Muscle layer of colon (tissue), 2 donors: ENCODE data around the gene THAP4.

Experiments
- H3K27ac ChIP-seq: one replicate; pipeline ENCODE4 v1.7.0; 2013; ENCODE audit warnings: low read depth, mild to moderate bottlenecking, low read length, moderate library complexity
- H3K27me3 ChIP-seq, 2 donors: one replicate each; pipeline ENCODE4 v1.7.0; 2013; ENCODE audit warnings: low read length in 2 of 2, mild to moderate bottlenecking in 2 of 2; ENCODE audit not compliant: insufficient read depth in 2 of 2, control insufficient read depth in 1 of 2
- H3K36me3 ChIP-seq: one replicate; pipeline ENCODE4 v1.7.0; 2013; ENCODE audit warnings: mild to moderate bottlenecking, low read length; ENCODE audit not compliant: insufficient read depth
- H3K4me1 ChIP-seq: one replicate; pipeline ENCODE4 v1.7.0; 2013; ENCODE audit warnings: mild to moderate bottlenecking, low read length; ENCODE audit not compliant: insufficient read depth
- H3K4me3 ChIP-seq, 2 donors: one replicate each; pipeline ENCODE4 v1.7.0; 2013; ENCODE audit warnings: low read length in 2 of 2, low read depth in 1 of 2, mild to moderate bottlenecking in 1 of 2, moderate library complexity in 1 of 2
- H3K9ac ChIP-seq: one replicate; pipeline ENCODE4 v1.7.0; 2013; ENCODE audit warnings: low read length
- H3K9me3 ChIP-seq: one replicate; pipeline ENCODE4 v1.7.0; 2013; ENCODE audit warnings: mild to moderate bottlenecking, low read length
- donor health status: abdominal sarcoma.
- donor health status: Adenocarcinoma of cecum.

Gene THAP4

GRCh38 chr2:241637018-241637794 is at the start of gene THAP4, which contains the start of gene ATG4B:
THAP4 (minus strand) TSS chr2:241637158; CDS start chr2:241637017, 141 bp downstream.
ATG4B (plus strand) TSS chr2:241637693; CDS start chr2:241637715, 22 bp downstream.
- Histone ChIP-seq H3K36me3 (peaks cover 22% of the 10 kb centered on the region), H3K27me3 (no peaks in the 10 kb centered on the region), H3K27ac (peak within 1 kb of the TSS; percentile 98), H3K4me3 (peak within 1 kb of the TSS; percentile 79 to 80), H3K9ac (peak within 1 kb of the TSS; percentile 62), H3K9me3 (no peaks in the 10 kb centered on the region), H3K4me1 (peaks cover 45% of the 10 kb centered on the region)

DNA sequence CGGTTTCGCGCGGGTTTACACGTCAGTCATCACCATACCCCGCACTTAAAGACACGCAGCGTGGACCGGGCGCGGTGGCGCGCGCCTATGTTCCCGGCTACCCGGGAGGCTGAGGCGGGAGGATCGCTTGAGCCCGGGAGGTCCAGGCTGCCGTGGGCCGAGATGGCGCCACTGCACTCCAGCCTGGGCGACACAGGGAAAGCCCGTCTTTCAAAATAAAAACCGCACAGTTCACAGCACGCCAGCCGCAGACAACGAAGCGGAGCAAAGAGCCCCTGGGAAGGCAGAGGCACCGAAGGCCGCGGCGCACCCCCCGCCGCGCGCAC is 49.3 kb upstream of the THAP4 start:
- peak overlapping the region; percentile 61 for H3K9ac ChIP-seq
- H3K4me1 ChIP-seq = peaks cover 18% of the 10 kb centered on the region
- peak overlapping the region; percentile 86 to 93 for H3K4me3 ChIP-seq
- H3K27me3 ChIP-seq = no peaks in the 10 kb centered on the region
- peaks cover 7% of the 10 kb centered on the region for H3K36me3 ChIP-seq
- no peak overlapping the region for H3K27ac ChIP-seq
- H3K9me3 ChIP-seq = no peaks in the 10 kb centered on the region

GRCh38 chr2:241680827-241681599 is 44.1 kb upstream of the THAP4 start:
- Histone ChIP-seq H3K36me3 (peaks cover 8% of the 10 kb centered on the region), H3K27me3 (no peaks in the 10 kb centered on the region), H3K9me3 (no peaks in the 10 kb centered on the region), H3K9ac (no peak overlapping the region), H3K4me1 (peaks cover 6% of the 10 kb centered on the region), H3K27ac (no peak overlapping the region), H3K4me3 (no peak overlapping the region)

DNA sequence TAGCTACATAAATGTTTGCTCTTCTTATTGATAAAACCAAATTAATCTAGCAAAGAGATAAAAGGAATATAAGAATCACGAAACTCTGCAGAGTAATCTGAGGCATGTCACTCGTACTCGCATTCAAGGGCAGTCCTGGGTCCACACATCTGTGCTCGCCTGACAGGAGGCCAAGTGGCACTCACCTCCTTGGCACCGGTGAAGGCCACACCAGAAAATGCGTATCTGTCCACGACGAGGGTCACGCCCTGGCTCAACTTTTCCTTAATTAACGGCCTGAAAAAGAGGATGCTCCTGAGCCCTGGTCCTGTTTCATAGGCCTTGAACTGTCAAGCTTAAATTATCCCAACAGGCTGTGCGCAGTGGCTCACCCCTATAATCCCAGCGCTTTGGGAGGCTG is 43.1 kb upstream of the THAP4 start:
- H3K9ac ChIP-seq = no peak overlapping the region
- peaks cover 12% of the 10 kb centered on the region for H3K36me3 ChIP-seq
- H3K27me3 ChIP-seq = no peaks in the 10 kb centered on the region
- H3K27ac ChIP-seq = no peak overlapping the region
- no peaks in the 10 kb centered on the region for H3K4me1 ChIP-seq
- no peak overlapping the region for H3K4me3 ChIP-seq
- H3K9me3 ChIP-seq = no peaks in the 10 kb centered on the region

- Histone ChIP-seq H3K9ac (no peak overlapping the region), H3K4me1 (no peaks in the 10 kb centered on the region), H3K27ac (no peak overlapping the region), H3K4me3 (no peak overlapping the region), H3K36me3 (peaks cover 12% of the 10 kb centered on the region), H3K27me3 (no peaks in the 10 kb centered on the region), H3K9me3 (no peaks in the 10 kb centered on the region)
These were observed 42.0 kb upstream of the THAP4 start for GRCh38 chr2:241678784-241679540.

DNA sequence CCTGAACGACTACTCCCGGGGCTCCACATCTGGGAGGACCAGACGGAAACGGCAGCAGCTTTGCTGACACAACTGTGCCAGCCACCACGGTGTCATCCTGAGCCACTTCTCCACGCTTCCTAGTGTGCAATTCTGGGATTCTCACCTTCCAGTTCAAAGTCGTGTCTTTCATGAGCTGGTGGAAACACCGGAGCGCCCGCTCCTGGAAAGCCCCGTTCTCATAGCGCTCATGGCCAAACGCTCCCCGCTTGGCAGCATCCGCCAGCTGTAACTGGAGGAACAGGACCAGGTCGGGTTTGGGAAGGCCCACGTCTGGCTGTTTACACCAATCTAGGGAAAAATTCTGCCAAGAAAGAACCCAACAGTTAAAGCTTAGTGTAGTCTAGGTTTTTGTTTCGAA is 41.3 kb upstream of the THAP4 start:
- Histone ChIP-seq H3K36me3 (peaks cover 12% of the 10 kb centered on the region), H3K9ac (no peak overlapping the region), H3K27me3 (no peaks in the 10 kb centered on the region), H3K4me3 (no peak overlapping the region), H3K4me1 (no peaks in the 10 kb centered on the region), H3K9me3 (no peaks in the 10 kb centered on the region), H3K27ac (no peak overlapping the region)

GRCh38 chr2:241677392-241677791 is 40.4 kb upstream of the THAP4 start:
- Histone ChIP-seq H3K4me1 (no peaks in the 10 kb centered on the region), H3K27me3 (no peaks in the 10 kb centered on the region), H3K9me3 (no peaks in the 10 kb centered on the region), H3K36me3 (peaks cover 18% of the 10 kb centered on the region), H3K27ac (no peak overlapping the region), H3K4me3 (no peak overlapping the region), H3K9ac (no peak overlapping the region)

- no peak overlapping the region for H3K4me3 ChIP-seq
- H3K36me3 ChIP-seq = peaks cover 22% of the 10 kb centered on the region
- no peak overlapping the region for H3K27ac ChIP-seq
- no peaks in the 10 kb centered on the region for H3K9me3 ChIP-seq
- H3K27me3 ChIP-seq = no peaks in the 10 kb centered on the region
- no peaks in the 10 kb centered on the region for H3K4me1 ChIP-seq
- no peak overlapping the region for H3K9ac ChIP-seq
These were observed 39.7 kb upstream of the THAP4 start for GRCh38 chr2:241676665-241677064.

DNA sequence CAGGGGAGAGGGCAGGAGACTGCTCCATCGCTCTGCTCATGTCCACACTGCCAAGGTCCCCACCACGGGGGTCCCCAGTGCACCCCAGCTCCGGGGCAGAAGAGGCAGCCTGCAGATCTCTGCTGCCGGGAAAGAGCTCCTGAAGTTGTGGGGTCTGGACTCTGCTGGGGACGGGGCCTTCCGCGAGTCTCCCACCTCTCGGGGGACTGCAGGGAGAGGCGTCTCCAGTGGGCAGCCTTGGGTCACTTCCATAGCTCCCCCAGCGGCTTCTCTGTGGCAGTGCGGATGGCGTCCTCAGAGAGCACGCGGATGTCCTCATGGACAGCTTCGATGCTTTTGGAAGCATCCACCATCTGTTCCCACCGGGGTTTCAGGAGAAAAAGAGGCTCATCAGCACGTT is 38.9 kb upstream of the THAP4 start:
- Histone ChIP-seq H3K4me3 (no peak overlapping the region), H3K27me3 (no peaks in the 10 kb centered on the region), H3K4me1 (no peaks in the 10 kb centered on the region), H3K9ac (no peak overlapping the region), H3K9me3 (no peaks in the 10 kb centered on the region), H3K36me3 (peaks cover 30% of the 10 kb centered on the region), H3K27ac (no peak overlapping the region)

DNA sequence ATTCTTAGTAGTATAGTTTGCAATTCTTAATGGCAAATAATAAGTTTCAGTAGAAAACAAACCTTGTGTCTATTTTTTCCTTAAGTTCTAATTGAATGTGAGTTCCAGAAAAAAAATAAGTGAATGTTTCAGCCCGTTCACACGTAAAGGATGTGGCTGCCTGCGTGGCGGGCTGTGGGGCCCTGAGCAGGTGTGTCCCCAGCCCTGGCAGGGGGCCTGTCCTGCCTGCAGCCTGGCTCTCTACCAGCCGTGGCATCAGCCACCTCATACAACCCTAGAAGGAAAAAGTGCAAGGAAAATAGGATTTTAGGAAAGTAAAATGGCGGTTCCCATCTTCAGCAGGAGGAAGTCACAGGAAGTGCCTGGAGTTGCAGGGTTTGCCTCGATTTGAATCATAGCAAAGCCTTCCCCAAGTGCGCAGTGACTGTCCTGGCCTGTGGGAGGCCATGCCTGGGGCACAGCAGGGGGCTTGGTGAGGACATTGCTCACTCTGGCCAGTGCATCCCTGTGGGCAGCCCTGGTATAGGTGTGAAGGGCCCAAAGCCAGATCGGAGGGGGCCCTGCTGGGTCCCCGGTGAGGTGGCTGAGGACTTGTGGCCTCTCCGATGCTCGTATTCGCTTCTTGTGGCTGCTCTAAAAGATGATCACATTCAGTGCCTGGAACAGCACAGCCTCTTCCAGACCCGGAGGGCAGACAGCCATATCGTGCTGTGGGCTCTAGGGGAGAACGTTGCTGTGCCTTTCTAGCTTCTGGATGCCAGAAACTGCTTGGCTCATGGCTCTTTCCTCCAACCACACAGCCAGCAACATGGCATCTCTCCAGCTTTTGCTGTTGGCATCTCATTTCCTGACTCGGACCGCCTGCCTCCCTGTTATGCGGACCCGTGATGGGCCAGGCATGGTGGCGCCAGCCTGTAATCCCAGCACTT is 37.1 kb upstream of the THAP4 start:
- Histone ChIP-seq H3K9ac (no peak overlapping the region), H3K9me3 (no peaks in the 10 kb centered on the region), H3K4me3 (no peak overlapping the region), H3K27ac (no peak overlapping the region), H3K27me3 (no peaks in the 10 kb centered on the region), H3K36me3 (peaks cover 41% of the 10 kb centered on the region), H3K4me1 (no peaks in the 10 kb centered on the region)
